Measurements from ENCODE around the gene RHBDL1. TPM values are rescaled to one million over a fixed set of nuclear protein-coding genes. Genes with fewer than 3 reads are reported as not detected.
A peak's percentile ranks its signal among the peaks of the same experiment; 100 is the strongest.

RHBDL1 gene
- 2.0 TPM for total RNA-seq

DNA sequence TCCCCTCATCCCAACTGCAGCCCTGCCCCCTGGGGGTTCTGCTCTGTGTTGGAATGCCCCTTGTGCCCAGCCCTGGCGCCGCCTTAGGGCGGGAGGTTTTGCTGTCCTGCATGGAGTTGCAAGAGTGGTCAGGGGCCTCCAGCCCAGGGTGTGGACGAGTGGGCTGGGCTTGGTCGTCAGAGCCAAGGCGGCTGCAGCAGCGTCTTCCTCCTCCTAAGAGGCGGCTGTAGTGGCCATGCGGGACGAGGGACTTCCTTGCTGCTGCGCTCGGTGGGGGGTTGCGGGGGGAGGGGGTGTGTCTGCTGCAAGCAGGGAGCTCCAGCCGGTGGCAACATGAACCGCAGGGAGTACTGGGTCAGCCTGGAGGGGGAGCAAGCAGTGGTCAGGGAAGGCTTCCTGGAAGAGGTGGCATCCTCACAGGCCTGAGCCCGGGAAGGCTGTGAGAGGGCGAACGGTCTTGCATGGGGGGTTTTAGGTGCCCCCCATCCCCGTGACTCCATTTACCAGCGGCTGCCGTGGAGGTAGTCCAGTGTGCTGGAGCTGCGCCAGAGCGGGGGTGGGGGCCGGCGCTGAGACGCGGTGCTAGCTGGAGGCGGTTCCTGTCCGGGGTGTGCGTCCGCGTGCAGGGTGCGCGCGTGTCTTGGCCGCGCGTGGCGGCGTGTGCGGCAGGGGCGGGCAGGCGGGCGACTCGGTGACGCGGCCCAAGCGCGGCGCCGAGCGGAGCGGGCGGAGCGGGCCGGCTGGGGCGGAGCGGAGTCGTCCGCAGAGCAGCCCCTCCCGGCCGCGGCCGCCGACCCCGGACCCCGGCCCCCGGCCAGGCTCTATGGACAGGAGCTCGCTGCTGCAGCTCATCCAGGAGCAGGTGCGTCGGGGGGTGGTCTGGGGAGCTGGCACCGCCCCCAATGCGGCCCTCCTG lies at the start of gene RHBDL1:
RHBDL1 (plus strand) TSS at position 704 of the 916 bp plus-strand sequence; CDS start at position 824, 120 bp downstream.
- FAIRE-seq: no peak
- DNase-seq (ENCODE audit: low spot score in 2 of 2): peak; percentile 76 to 84

DNA sequence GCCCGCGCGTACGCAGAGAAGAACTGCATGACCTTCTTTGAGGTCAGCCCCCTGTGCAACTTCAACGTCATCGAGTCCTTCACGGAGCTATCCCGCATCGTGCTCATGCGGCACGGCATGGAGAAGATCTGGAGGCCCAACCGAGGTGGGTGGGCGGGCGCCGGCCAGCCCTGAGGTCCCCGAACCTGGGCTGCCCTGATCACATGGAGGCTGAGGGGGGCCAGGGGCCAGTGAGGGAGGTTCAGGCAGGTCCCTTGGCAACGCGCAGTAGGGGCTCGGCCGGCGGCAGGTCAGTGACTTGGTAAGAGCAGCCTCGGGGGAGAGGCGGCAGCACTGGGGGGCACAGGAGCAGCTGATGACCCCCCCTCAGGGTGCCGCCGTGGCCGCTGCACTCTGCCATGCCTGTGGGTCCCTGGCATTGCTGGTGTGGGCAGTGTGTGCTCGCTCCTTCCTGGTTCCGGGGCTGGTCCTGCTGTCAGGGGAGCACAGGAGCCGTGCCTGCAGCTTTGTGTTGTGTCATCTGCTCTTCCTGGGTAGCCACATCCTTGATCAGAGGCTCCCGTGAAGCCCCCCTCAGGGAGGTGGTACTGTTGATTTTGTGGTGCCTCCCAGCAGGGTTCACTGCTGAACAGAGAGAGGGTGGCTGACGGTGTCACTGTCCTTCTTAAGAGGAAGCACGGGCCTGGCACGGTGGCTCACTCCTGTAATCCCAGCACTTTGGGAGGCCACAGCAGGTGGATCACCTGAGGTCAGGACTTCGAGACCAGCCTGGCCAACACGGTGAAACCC lies 49.3 kb upstream of the RHBDL1 start:
- FAIRE-seq: no peak
- no peak for DNase-seq (ENCODE audit: low spot score in 2 of 2)

GRCh38 chr16:626787-627453 lies 48.6 kb upstream of the RHBDL1 start:
- FAIRE-seq (no peak), DNase-seq (ENCODE audit: low spot score in 2 of 2) (peak in 1 of 2 donors; percentile 57)

DNA sequence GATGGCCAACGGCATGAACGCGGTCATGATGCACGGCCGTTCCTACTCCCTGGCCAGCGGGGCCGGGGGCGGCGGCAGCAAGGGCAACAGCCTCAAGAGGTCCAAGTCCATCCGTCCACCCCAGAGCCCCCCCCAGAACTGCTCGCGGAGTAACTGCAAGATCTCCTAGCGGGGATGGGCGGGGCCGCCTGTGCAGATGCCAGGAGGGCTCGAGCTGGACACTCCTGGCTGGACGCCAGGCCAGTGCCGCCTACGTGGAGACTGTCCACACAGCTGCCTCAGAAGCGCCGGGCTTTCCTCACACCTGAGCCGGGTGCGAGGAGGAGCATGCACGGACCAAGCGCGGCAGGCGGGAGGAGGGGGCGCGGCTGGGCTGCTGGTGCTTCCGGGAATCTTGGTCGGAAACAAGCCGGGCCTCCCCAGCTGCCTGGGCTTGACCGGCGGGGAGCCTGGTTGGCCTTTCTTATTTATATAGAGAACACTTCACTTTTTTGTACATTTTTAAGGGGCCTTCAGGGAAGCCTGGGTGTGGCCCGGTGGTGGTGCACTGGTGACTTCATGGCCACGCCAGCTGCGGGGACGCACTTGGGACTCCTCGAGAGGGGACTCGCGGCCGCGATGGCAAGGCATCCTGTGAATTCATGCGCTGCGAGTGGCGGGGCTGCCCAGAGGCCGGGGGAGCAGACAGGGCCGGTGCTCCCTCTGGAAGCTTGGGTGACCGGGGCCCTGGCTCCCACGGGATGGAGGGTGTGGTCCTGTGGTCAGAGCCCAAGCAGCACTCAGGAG lies 47.8 kb upstream of the RHBDL1 start:
- no peak for FAIRE-seq
- DNase-seq (ENCODE audit: low spot score in 2 of 2): no peak

DNA sequence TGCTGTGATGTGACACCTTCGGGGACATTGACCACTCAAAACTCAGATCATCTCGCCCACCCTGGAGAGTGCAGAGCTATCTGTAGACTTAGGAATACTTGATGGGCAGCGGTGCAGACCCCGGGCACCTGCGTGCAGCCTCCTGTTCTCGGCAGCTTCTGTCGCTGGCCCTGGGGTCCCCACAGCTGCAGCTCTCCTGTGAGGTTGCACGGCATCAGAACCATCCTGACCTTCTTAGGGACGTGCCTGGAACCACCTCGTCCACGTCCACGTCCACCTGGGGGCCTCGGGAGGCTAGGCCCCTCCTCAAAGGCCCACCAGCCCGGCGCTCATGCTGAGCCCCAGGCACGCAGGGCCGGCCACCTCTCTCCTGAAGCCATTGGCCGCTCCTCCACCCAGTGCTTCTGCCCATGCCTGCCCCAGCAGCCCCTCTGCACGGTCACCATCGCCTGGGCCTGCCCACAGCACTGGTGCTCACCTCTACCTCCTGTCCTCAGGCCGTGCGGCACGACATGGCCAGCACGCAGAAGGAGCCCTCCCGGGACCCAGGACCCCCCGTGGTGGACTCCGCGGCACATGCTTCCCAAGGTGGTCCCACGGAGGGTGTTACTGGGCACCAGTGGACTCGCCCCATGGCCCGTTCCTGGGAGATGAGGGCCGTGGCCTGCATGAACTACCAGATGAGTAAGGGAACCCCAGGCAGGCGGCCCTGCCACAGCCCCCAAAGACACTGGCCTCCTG lies 47.0 kb upstream of the RHBDL1 start:
- FAIRE-seq (no peak), DNase-seq (ENCODE audit: low spot score in 2 of 2) (no peak)

DNA sequence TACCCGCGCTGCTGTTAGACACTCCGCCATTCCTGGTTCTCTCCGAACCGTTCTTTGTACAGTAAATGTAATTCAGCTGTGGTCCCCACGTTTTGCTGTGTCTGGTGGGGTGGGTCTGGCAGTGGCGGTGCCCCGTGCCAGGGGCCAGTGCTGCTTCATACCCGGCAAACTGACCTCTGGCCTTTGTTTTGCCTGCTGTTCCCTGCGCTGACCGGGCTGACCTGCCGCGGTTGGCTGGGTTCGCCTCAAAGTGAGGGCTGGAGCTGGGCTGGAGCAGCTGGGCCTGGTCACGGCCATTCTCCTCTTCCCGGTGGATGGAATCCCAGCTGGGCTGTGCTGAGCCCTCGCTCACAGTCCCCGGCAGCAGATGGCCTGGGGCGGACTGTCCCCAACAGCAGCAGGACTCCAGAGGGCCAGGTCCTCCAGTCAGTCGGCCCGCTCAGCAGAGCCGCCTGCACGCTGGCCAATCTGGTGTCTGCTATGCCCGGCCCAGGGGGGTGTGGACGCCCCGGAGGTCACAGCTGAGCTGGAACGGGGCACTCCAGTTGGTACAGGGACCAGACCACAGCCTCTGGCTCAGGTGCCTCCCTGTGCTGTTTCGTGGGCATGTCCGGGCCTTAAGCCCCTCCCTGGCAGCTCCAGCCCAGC lies 46.2 kb upstream of the RHBDL1 start:
- no peak for FAIRE-seq
- DNase-seq (ENCODE audit: low spot score in 2 of 2): no peak

DNA sequence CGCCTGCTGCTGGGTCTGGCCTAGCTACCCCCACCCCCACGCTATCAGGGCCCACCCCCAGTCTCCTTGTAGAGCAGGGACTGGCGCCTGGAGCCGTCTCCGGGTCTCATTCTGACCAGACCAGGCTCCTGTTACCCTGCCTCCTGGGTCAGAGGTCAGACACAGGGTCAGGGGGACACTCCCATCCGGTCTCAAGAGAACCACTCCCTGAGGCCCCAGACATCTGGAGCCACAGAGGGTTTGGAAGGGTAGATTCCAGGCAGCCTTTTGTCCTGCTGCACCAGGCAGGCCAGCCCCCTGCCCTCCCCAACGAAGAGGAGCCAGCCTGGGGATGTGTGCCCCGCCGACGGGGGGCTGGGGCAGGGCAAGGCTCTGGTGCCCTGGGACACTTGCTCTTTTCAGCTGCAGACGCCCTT lies 45.6 kb upstream of the RHBDL1 start:
- no peak for DNase-seq (ENCODE audit: low spot score in 2 of 2)
- no peak for FAIRE-seq

GRCh38 chr16:630249-630814 lies 45.1 kb upstream of the RHBDL1 start:
- no peak for FAIRE-seq
- DNase-seq (ENCODE audit: low spot score in 2 of 2): no peak

DNA sequence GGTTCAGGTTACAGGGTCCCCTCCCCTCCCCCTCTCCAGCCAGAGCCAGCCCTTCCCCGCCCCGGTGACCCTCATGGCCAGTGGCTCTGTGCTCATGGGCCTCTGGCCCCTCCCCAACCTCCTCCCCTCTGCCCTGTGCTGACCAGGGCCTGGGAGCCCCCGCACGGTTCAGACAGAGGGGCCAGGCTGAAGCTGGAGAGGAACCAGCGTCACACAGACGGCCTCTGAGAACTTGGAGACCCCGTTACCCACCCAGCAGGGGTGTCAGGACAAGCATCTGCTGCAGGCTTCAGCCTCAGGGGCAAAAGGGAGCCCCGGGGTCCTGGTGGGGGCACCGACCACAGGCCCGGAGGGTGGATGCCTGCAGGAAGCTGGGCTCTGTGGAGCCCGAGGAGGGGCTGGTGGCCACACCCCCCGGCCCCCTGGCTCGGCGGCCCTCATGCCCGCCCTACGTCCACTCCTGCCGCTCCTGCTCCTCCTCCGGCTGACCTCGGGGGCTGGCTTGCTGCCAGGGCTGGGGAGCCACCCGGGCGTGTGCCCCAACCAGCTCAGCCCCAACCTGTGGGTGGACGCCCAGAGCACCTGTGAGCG lies 44.6 kb upstream of the RHBDL1 start, which contains the start of gene WFIKKN1:
WFIKKN1 (plus strand) TSS at position 171 of the 591 bp plus-strand sequence; CDS start at position 440, 269 bp downstream.
- FAIRE-seq (no peak), DNase-seq (ENCODE audit: low spot score in 2 of 2) (no peak)

GRCh38 chr16:631808-632358 lies 43.6 kb upstream of the RHBDL1 start:
- DNase-seq (ENCODE audit: low spot score in 2 of 2): no peak
- FAIRE-seq: no peak

DNA sequence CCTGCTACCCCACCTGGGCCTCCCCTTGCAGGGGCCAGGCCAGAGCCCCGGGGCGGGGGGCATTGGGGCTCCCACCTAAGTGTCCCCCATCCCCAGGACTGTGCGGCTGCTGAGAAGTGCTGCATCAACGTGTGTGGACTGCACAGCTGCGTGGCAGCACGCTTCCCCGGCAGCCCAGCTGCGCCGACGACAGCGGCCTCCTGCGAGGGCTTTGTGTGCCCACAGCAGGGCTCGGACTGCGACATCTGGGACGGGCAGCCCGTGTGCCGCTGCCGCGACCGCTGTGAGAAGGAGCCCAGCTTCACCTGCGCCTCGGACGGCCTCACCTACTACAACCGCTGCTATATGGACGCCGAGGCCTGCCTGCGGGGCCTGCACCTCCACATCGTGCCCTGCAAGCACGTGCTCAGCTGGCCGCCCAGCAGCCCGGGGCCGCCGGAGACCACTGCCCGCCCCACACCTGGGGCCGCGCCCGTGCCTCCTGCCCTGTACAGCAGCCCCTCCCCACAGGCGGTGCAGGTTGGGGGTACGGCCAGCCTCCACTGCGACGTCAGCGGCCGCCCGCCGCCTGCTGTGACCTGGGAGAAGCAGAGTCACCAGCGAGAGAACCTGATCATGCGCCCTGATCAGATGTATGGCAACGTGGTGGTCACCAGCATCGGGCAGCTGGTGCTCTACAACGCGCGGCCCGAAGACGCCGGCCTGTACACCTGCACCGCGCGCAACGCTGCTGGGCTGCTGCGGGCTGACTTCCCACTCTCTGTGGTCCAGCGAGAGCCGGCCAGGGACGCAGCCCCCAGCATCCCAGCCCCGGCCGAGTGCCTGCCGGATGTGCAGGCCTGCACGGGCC lies 42.8 kb upstream of the RHBDL1 start:
- no peak for DNase-seq (ENCODE audit: low spot score in 2 of 2)
- no peak for FAIRE-seq

- no peak for DNase-seq (ENCODE audit: low spot score in 2 of 2)
- no peak for FAIRE-seq
These were observed 42.0 kb upstream of the RHBDL1 start for GRCh38 chr16:633336-634050.

- no peak for DNase-seq (ENCODE audit: low spot score in 2 of 2)
- no peak for FAIRE-seq
These were observed 41.3 kb upstream of the RHBDL1 start for GRCh38 chr16:634051-634670.

- DNase-seq (ENCODE audit: low spot score in 2 of 2): no peak
- no peak for FAIRE-seq
These were observed 40.5 kb upstream of the RHBDL1 start for GRCh38 chr16:634996-635395.

DNA sequence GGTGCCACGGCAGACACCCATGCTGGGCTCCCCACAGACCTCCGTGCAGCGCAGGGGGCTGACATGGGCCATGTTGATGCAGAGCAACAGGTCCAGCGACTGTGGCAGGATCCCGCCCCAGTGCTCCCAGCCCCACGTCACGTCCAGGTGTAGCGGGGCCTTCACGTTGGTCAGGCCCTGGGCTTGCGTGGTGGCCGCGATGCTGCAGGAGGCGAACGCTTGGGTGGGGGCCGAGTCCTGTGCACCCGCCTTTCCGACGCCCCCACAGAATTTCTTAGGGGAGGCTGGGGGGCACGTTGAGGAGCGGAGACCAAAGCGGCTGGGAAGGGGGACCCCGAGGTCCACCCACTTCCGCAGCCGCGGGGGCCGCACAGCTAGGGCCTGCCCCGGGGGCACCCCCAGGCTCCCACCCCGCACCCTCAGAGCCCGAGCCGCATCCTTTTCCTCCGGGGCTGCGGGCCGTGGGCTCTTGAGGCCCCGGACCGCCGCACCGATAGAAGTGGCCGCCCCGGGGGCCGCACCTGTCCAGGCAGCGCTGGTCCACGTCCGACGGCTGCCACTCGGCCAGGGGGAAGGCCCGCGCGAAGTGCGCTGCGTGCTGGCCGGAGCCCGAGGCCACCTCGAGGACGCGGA lies 39.8 kb upstream of the RHBDL1 start:
- FAIRE-seq (no peak), DNase-seq (ENCODE audit: low spot score in 2 of 2) (no peak)

All from frontal cortex (tissue), 4 donors.